WTC11 (cell line): ENCODE results near the gene ZFYVE28. TPM values are rescaled to one million over a fixed set of nuclear protein-coding genes. Genes with fewer than 3 reads are reported as not detected.

ENCODE experiments used
- ATAC-seq: fragments of 200-7000 bp; cut with Tn5 transposase; 2 replicates; pipeline ENCODE4 v1.10.0; 2021; ENCODE audit warnings: mild to moderate bottlenecking, moderate library complexity
- CTCF ChIA-PET: fragments of 300-600 bp; sonication (Branson Sonifier 250); formaldehyde crosslinking; loops from one replicate; lab custom pipeline; 2021; ENCODE audit warnings: antibody characterized with exemption; lab: Charles Lee
- POLR2A ChIA-PET: fragments of 350-600 bp; sonication (Branson Sonifier 250); formaldehyde crosslinking; loops from one replicate; lab custom pipeline; 2021; ENCODE audit warnings: antibody characterized with exemption; lab: Charles Lee
- DNase-seq: peaks from one replicate; pipeline ENCODE4 v3.0.0; 2021; ENCODE audit warnings: low spot score
- H3K27ac Mint-ChIP-seq: 2 replicates; pipeline ENCODE4 v1.8.0; 2021; ENCODE audit warnings: mixed read lengths
- H3K27me3 Mint-ChIP-seq: 2 replicates; pipeline ENCODE4 v1.8.0; 2021; ENCODE audit warnings: low read depth, mild to moderate bottlenecking, moderate library complexity, mixed read lengths
- H3K36me3 Mint-ChIP-seq: 2 replicates; pipeline ENCODE4 v1.8.0; 2021; ENCODE audit warnings: mixed read lengths
- H3K4me1 Mint-ChIP-seq: 2 replicates; pipeline ENCODE4 v1.8.0; 2022; ENCODE audit warnings: mixed read lengths
- H3K4me3 Mint-ChIP-seq: 2 replicates; pipeline ENCODE4 v1.8.0; 2021; ENCODE audit warnings: mild to moderate bottlenecking, moderate library complexity, mixed read lengths
- H3K9me3 Mint-ChIP-seq: 2 replicates; pipeline ENCODE4 v1.8.0; 2021; ENCODE audit warnings: mixed read lengths
- CREM ChIP-seq: sonication (generic); formaldehyde crosslinking; IDR thresholded peaks from 2 replicates; pipeline ENCODE4 v1.8.1; 2022; ENCODE audit warnings: mild to moderate bottlenecking, missing genetic modification reagents, moderate library complexity
- EMX1 ChIP-seq: fragments of 250-450 bp; sonication (Bioruptor Pico); IDR thresholded peaks from 2 replicates; pipeline ENCODE4 v1.8.0; 2021; ENCODE audit warnings: mild to moderate bottlenecking
- FOXJ3 ChIP-seq: sonication (generic); formaldehyde crosslinking; IDR thresholded peaks from 2 replicates; pipeline ENCODE4 v1.9.0; 2021; ENCODE audit warnings: missing genetic modification reagents, mild to moderate bottlenecking, borderline replicate concordance
- FOXK1 ChIP-seq: sonication (generic); formaldehyde crosslinking; IDR thresholded peaks from 2 replicates; pipeline ENCODE4 v1.8.0; 2022; ENCODE audit warnings: mild to moderate bottlenecking, moderate library complexity, missing genetic modification reagents
- GABPB1 ChIP-seq: sonication (generic); formaldehyde crosslinking; IDR thresholded peaks from 2 replicates; pipeline ENCODE4 v1.8.1; 2023; ENCODE audit warnings: mild to moderate bottlenecking, missing genetic modification reagents
- JAZF1 ChIP-seq: fragments of 250-450 bp; sonication (Bioruptor Pico); IDR thresholded peaks from 2 replicates; pipeline ENCODE4 v1.9.0; 2021; ENCODE audit warnings: moderate library complexity, mild to moderate bottlenecking, inconsistent platforms
- NR2C2 ChIP-seq: sonication (generic); formaldehyde crosslinking; IDR thresholded peaks from 2 replicates; pipeline ENCODE4 v1.8.0; 2022; ENCODE audit warnings: mild to moderate bottlenecking, missing genetic modification reagents
- RORB ChIP-seq: fragments of 250-450 bp; sonication (Bioruptor Pico); IDR thresholded peaks from 2 replicates; pipeline ENCODE4 v1.9.0; 2021; ENCODE audit warnings: mild to moderate bottlenecking
- SOX15 ChIP-seq: fragments of 250-450 bp; sonication (Bioruptor Pico); IDR thresholded peaks from 2 replicates; pipeline ENCODE4 v1.9.0; 2021; ENCODE audit warnings: mild to moderate bottlenecking
- TEAD4 ChIP-seq: sonication (generic); formaldehyde crosslinking; IDR thresholded peaks from 2 replicates; pipeline ENCODE4 v1.8.0; 2022; ENCODE audit warnings: mild to moderate bottlenecking, missing genetic modification reagents
- ZNF396 ChIP-seq: fragments of 250-450 bp; sonication (Bioruptor Pico); IDR thresholded peaks from 2 replicates; pipeline ENCODE4 v1.8.0; 2021; ENCODE audit warnings: mild to moderate bottlenecking, moderate library complexity, borderline replicate concordance
- ZNF416 ChIP-seq: fragments of 250-450 bp; sonication (Bioruptor Pico); IDR thresholded peaks from 2 replicates; pipeline ENCODE4 v1.9.0; 2021; ENCODE audit warnings: mild to moderate bottlenecking, inconsistent platforms
- total RNA-seq: library from RNA; stranded (reverse); gene quantifications from 3 replicates; pipeline ENCODE4 v1.2.3, GENCODE V29; 2021
- TF ChIP-seq, protein P1 (sequence below): sonication (generic); formaldehyde crosslinking; IDR thresholded peaks from 2 replicates; pipeline ENCODE4 v1.8.0; 2022; ENCODE audit warnings: mild to moderate bottlenecking, missing genetic modification reagents
- TF ChIP-seq, protein P2 (sequence below): fragments of 200-600 bp; IDR thresholded peaks from 2 replicates; pipeline ENCODE4 v1.8.0; 2022; ENCODE audit warnings: antibody characterized with exemption
- TF ChIP-seq, protein P3 (sequence below): fragments of 250-450 bp; sonication (Bioruptor Pico); IDR thresholded peaks from 2 replicates; pipeline ENCODE4 v1.9.0; 2021; ENCODE audit warnings: mild to moderate bottlenecking
- TF ChIP-seq, protein P4 (sequence below): sonication (generic); formaldehyde crosslinking; IDR thresholded peaks from 2 replicates; pipeline ENCODE4 v1.8.1; 2023; ENCODE audit warnings: mild to moderate bottlenecking, missing genetic modification reagents, borderline replicate concordance
- TF ChIP-seq, protein P5 (sequence below): sonication (generic); formaldehyde crosslinking; IDR thresholded peaks from 2 replicates; pipeline ENCODE4 v1.8.1; 2023; ENCODE audit warnings: mild to moderate bottlenecking, moderate library complexity, missing genetic modification reagents

ZFYVE28 gene
- total RNA-seq, 1 experiment from 2014 or later: 7.8 TPM

DNA sequence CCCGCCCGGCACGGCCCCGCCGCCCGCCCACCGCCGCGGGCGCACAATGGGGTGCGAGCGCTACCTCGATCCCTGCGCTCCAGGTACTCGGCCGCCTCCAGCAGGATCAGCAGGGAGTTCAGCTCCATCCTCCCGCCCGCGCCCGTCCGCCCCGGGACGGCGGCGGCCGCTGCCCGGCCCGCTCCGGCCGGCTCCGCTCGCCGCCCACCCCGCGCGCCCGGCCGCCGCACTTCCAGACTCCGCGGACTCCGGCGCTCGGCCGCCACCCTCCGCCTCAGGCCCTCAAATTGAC, 156.6 kb downstream of the ZFYVE28 start, which contains the start of gene MXD4:
Gene MXD4 (minus strand): TSS at position 257 of the 292 bp plus-strand sequence. CDS start 129 bp downstream, at position 128.
- Mint-ChIP-seq H3K9me3 (no peaks in the 10 kb centered on the region), H3K36me3 (no peaks in the 10 kb centered on the region), H3K27me3 (peaks cover 7% of the 10 kb centered on the region), H3K4me3 (peak within 1 kb of the TSS; percentile 62), H3K4me1 (no peaks in the 10 kb centered on the region), H3K27ac (no peak within 1 kb of the TSS)
- DNase-seq (no peak), ATAC-seq (no peak)
- no peak for TF ChIP-seq JAZF1
- TF ChIP-seq ZNF396 (CRISPR knock-in tag): no peak
- TF ChIP-seq, protein P1, sequence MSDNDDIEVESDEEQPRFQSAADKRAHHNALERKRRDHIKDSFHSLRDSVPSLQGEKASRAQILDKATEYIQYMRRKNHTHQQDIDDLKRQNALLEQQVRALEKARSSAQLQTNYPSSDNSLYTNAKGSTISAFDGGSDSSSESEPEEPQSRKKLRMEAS (CRISPR knock-in tag): no peak
- no peak for TF ChIP-seq NR2C2 (CRISPR knock-in tag)
- no peak for TF ChIP-seq EMX1
- no peak for TF ChIP-seq SOX15 (CRISPR knock-in tag)
- no peak for TF ChIP-seq FOXJ3 (CRISPR knock-in tag)
- TF ChIP-seq, protein P2, sequence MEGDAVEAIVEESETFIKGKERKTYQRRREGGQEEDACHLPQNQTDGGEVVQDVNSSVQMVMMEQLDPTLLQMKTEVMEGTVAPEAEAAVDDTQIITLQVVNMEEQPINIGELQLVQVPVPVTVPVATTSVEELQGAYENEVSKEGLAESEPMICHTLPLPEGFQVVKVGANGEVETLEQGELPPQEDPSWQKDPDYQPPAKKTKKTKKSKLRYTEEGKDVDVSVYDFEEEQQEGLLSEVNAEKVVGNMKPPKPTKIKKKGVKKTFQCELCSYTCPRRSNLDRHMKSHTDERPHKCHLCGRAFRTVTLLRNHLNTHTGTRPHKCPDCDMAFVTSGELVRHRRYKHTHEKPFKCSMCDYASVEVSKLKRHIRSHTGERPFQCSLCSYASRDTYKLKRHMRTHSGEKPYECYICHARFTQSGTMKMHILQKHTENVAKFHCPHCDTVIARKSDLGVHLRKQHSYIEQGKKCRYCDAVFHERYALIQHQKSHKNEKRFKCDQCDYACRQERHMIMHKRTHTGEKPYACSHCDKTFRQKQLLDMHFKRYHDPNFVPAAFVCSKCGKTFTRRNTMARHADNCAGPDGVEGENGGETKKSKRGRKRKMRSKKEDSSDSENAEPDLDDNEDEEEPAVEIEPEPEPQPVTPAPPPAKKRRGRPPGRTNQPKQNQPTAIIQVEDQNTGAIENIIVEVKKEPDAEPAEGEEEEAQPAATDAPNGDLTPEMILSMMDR: no peak
- TF ChIP-seq, protein P3, sequence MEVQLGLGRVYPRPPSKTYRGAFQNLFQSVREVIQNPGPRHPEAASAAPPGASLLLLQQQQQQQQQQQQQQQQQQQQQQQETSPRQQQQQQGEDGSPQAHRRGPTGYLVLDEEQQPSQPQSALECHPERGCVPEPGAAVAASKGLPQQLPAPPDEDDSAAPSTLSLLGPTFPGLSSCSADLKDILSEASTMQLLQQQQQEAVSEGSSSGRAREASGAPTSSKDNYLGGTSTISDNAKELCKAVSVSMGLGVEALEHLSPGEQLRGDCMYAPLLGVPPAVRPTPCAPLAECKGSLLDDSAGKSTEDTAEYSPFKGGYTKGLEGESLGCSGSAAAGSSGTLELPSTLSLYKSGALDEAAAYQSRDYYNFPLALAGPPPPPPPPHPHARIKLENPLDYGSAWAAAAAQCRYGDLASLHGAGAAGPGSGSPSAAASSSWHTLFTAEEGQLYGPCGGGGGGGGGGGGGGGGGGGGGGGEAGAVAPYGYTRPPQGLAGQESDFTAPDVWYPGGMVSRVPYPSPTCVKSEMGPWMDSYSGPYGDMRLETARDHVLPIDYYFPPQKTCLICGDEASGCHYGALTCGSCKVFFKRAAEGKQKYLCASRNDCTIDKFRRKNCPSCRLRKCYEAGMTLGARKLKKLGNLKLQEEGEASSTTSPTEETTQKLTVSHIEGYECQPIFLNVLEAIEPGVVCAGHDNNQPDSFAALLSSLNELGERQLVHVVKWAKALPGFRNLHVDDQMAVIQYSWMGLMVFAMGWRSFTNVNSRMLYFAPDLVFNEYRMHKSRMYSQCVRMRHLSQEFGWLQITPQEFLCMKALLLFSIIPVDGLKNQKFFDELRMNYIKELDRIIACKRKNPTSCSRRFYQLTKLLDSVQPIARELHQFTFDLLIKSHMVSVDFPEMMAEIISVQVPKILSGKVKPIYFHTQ (CRISPR knock-in tag): no peak
- TF ChIP-seq FOXK1: no peak
- TF ChIP-seq RORB: no peak
- TF ChIP-seq ZNF416 (CRISPR knock-in tag): no peak
- no peak for TF ChIP-seq TEAD4 (CRISPR knock-in tag)
- TF ChIP-seq GABPB1: no peak
- no peak for TF ChIP-seq CREM (CRISPR knock-in tag)
- TF ChIP-seq, protein P4, sequence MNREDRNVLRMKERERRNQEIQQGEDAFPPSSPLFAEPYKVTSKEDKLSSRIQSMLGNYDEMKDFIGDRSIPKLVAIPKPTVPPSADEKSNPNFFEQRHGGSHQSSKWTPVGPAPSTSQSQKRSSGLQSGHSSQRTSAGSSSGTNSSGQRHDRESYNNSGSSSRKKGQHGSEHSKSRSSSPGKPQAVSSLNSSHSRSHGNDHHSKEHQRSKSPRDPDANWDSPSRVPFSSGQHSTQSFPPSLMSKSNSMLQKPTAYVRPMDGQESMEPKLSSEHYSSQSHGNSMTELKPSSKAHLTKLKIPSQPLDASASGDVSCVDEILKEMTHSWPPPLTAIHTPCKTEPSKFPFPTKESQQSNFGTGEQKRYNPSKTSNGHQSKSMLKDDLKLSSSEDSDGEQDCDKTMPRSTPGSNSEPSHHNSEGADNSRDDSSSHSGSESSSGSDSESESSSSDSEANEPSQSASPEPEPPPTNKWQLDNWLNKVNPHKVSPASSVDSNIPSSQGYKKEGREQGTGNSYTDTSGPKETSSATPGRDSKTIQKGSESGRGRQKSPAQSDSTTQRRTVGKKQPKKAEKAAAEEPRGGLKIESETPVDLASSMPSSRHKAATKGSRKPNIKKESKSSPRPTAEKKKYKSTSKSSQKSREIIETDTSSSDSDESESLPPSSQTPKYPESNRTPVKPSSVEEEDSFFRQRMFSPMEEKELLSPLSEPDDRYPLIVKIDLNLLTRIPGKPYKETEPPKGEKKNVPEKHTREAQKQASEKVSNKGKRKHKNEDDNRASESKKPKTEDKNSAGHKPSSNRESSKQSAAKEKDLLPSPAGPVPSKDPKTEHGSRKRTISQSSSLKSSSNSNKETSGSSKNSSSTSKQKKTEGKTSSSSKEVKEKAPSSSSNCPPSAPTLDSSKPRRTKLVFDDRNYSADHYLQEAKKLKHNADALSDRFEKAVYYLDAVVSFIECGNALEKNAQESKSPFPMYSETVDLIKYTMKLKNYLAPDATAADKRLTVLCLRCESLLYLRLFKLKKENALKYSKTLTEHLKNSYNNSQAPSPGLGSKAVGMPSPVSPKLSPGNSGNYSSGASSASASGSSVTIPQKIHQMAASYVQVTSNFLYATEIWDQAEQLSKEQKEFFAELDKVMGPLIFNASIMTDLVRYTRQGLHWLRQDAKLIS (CRISPR knock-in tag): no peak
- TF ChIP-seq, protein P5, sequence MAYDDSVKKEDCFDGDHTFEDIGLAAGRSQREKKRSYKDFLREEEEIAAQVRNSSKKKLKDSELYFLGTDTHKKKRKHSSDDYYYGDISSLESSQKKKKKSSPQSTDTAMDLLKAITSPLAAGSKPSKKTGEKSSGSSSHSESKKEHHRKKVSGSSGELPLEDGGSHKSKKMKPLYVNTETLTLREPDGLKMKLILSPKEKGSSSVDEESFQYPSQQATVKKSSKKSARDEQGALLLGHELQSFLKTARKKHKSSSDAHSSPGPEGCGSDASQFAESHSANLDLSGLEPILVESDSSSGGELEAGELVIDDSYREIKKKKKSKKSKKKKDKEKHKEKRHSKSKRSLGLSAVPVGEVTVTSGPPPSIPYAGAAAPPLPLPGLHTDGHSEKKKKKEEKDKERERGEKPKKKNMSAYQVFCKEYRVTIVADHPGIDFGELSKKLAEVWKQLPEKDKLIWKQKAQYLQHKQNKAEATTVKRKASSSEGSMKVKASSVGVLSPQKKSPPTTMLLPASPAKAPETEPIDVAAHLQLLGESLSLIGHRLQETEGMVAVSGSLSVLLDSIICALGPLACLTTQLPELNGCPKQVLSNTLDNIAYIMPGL (CRISPR knock-in tag): no peak
- ChIA-PET POLR2A (interaction anchor here (0.9 to 1.0 kb wide), 3 partner anchors 20 to 157 kb away, joined by 3 to 4 read pairs (median 3); partner anchors contain the start of genes CFAP99, HAUS3 and POLN), CTCF (interaction anchor here (0.8 to 3.6 kb wide), 4 partner anchors 20 to 130 kb away, joined by 3 to 19 read pairs (median 4); partner anchors contain the start of genes HAUS3 and POLN)
